Gastrocnemius medialis (tissue), 4 donors: ENCODE measurements around the gene GART.

Experiments used
- CTCF ChIP-seq, 5 experiments: fragments of 450-650 bp in 3 of 5; fragments of 200-600 bp in 2 of 5; sonication (generic) in 2 of 5; IDR thresholded peaks in 4 of 5; conservative IDR thresholded peaks in 1 of 5; 1 replicate in 4 of 5; 2 replicates in 1 of 5; pipeline ENCODE4 v1.5.1; 2016 to 2019; ENCODE audit warnings: antibody characterized with exemption in 5 of 5, mild to moderate bottlenecking in 3 of 5, moderate library complexity in 3 of 5
- POLR2A ChIP-seq, 2 donors: fragments of 450-650 bp; IDR thresholded peaks; one replicate each; pipeline ENCODE4 v1.6.1; 2017; ENCODE audit warnings: antibody characterized with exemption in 2 of 2, mild to moderate bottlenecking in 2 of 2, moderate library complexity in 2 of 2

- TF ChIP-seq POLR2A (IDR thresholded peaks at IDR 0.05) = no peak
- TF ChIP-seq CTCF (IDR thresholded peaks at IDR 0.05 in 4 of 5, conservative IDR thresholded peaks at IDR 0.05 in 1 of 5) = no peak
These were observed 4.2 kb upstream of the GART start for GRCh38 chr21:33546086-33546485.
